HepG2 (cell line): ENCODE measurements around the gene GLT1D1. TPM values are rescaled to one million over a fixed set of nuclear protein-coding genes. Genes with fewer than 3 reads are reported as not detected.

Experiments used
- EED ChIP-seq: sonication (generic); formaldehyde crosslinking; IDR thresholded peaks from 2 replicates; pipeline ENCODE4 v1.5.0; 2020; ENCODE audit warnings: mild to moderate bottlenecking, missing genetic modification reagents
- FLYWCH1 ChIP-seq: sonication (generic); formaldehyde crosslinking; IDR thresholded peaks from 2 replicates; pipeline ENCODE4 v1.8.1; 2023; ENCODE audit warnings: mild to moderate bottlenecking, missing genetic modification reagents
- GATAD2A ChIP-seq: IDR thresholded peaks from 2 replicates; pipeline ENCODE4 v1.6.1; 2016
- KAT8 ChIP-seq: IDR thresholded peaks from 2 replicates; pipeline ENCODE4 v1.6.1; 2016; ENCODE audit warnings: missing genetic modification reagents, missing compliant biosample characterization
- KLF12 ChIP-seq: sonication (generic); formaldehyde crosslinking; IDR thresholded peaks from 2 replicates; pipeline ENCODE4 v1.4.0; 2020; ENCODE audit warnings: missing genetic modification reagents, borderline replicate concordance
- MEF2D ChIP-seq: sonication (generic); formaldehyde crosslinking; IDR thresholded peaks from 2 replicates; pipeline ENCODE4 v1.5.1; 2020; ENCODE audit warnings: mild to moderate bottlenecking, missing genetic modification reagents
- MZF1 ChIP-seq: sonication (generic); formaldehyde crosslinking; IDR thresholded peaks from 2 replicates; pipeline ENCODE4 v1.8.1; 2023; ENCODE audit warnings: mild to moderate bottlenecking, missing genetic modification reagents, borderline replicate concordance
- ZC3H4 ChIP-seq: sonication (generic); formaldehyde crosslinking; IDR thresholded peaks from 2 replicates; pipeline ENCODE4 v1.4.0; 2020; ENCODE audit warnings: missing genetic modification reagents, borderline replicate concordance
- ZFAT ChIP-seq: sonication (generic); formaldehyde crosslinking; conservative IDR thresholded peaks from 2 replicates; pipeline ENCODE4 v1.8.1; 2023; ENCODE audit warnings: missing genetic modification reagents, inconsistent platforms
- ZMYM2 ChIP-seq: sonication (generic); formaldehyde crosslinking; IDR thresholded peaks from 2 replicates; pipeline ENCODE4 v1.8.0; 2022; ENCODE audit warnings: mild to moderate bottlenecking, missing genetic modification reagents
- ZMYM4 ChIP-seq: sonication (generic); formaldehyde crosslinking; IDR thresholded peaks from 2 replicates; pipeline ENCODE4 v1.8.1; 2023; ENCODE audit warnings: mild to moderate bottlenecking, missing genetic modification reagents
- ZNF263 ChIP-seq: sonication (generic); formaldehyde crosslinking; IDR thresholded peaks from 2 replicates; pipeline ENCODE4 v1.4.0; 2020; ENCODE audit warnings: missing genetic modification reagents
- ZNF577 ChIP-seq: sonication (generic); formaldehyde crosslinking; IDR thresholded peaks from 2 replicates; pipeline ENCODE4 v1.4.0; 2020; ENCODE audit warnings: mild to moderate bottlenecking, low read depth, missing genetic modification reagents, borderline replicate concordance
- ZNF605 ChIP-seq: sonication (generic); formaldehyde crosslinking; IDR thresholded peaks from 2 replicates; pipeline ENCODE4 v1.8.0; 2022; ENCODE audit warnings: mild to moderate bottlenecking, missing genetic modification reagents
- ZNF772 ChIP-seq: sonication (generic); formaldehyde crosslinking; IDR thresholded peaks from 2 replicates; pipeline ENCODE4 v1.5.0; 2020; ENCODE audit warnings: mild to moderate bottlenecking, missing genetic modification reagents
- polyA plus RNA-seq, 8 experiments: library from polyadenylated mRNA; depleted of rRNA in 3 of 8; stranded (reverse) in 7 of 8; unstranded in 1 of 8; fragments of >200 nt; fragmentation: Illumina TruSeq in 4 of 8; extraction: Trizol in 4 of 8; gene quantifications; 2 replicates each; pipeline versions ENCODE4 v1.2.1 to v1.2.3, GENCODE V29; 2011 to 2016; ENCODE audit warnings: low read depth in 4 of 8, missing spikeins in 1 of 8, mixed read lengths in 1 of 8; ENCODE audit not compliant: insufficient read depth in 1 of 8
- total RNA-seq, 5 experiments: library from RNA; depleted of rRNA; stranded (reverse); fragments of >200 nt; fragmentation: Illumina TruSeq; extraction: Trizol; gene quantifications; 2 replicates each; pipeline ENCODE4 v1.2.3, GENCODE V29; 2016; ENCODE audit warnings: low read depth in 1 of 5
- TF ChIP-seq, protein P1 (sequence below): sonication (generic); formaldehyde crosslinking; IDR thresholded peaks from 2 replicates; pipeline ENCODE4 v1.4.0; 2020; ENCODE audit warnings: mild to moderate bottlenecking, missing genetic modification reagents
- TF ChIP-seq, protein P2 (sequence below): IDR thresholded peaks from 2 replicates; pipeline ENCODE4 v1.6.1; 2016; ENCODE audit warnings: low read depth
- TF ChIP-seq, protein P3 (sequence below): sonication (generic); formaldehyde crosslinking; IDR thresholded peaks from 2 replicates; pipeline ENCODE4 v1.4.0; 2020; ENCODE audit warnings: missing genetic modification reagents
- TF ChIP-seq, protein P4 (sequence below): sonication (generic); formaldehyde crosslinking; IDR thresholded peaks from 2 replicates; pipeline ENCODE4 v1.9.0; 2021; ENCODE audit warnings: missing genetic modification reagents, mild to moderate bottlenecking, borderline replicate concordance

Gene GLT1D1
- total and polyA plus RNA-seq, 2 of the 13 experiments (the other 11 are each of a cell fraction or from before 2014, with no cell fraction given) = 0.09 to 0.17 TPM

DNA sequence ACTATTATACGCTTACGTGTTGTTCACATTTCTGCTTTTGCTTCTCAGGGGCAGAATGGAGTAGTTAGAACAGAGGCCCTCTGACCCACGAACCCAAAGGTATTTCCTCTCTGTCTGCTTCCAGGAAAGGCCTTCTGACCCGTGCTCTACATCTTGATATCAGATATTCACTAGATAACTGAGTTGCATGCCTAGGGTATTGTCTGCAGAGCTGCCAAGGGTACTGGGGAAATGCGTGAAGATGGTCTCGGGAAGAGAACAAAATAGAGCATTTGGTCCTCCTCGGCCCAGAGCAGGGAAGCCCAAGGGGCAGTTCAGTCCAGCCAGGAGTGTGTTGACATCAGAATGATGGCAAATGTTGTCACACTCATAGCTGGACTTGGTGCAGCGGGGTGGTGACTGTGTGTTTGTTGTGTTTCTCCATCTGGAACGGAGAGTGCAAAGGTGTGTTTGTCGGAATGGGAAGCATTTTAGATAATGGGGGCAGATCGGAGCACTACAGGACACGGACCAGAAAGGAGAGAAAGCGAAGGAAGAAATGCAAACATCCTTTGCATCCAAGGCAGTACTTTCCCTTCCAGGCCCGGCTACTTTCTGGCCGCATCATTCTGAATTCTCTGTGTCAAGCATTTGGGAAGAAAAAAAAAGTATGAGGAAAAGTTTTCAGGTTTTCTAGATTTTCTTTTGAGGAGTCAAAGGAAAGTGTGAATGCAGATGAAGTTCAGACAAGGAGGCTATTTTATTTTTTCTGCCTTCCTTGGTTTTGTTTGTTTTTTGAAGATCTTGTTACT, 8.1 kb downstream of the GLT1D1 start (continued):
- TF ChIP-seq, protein P1, sequence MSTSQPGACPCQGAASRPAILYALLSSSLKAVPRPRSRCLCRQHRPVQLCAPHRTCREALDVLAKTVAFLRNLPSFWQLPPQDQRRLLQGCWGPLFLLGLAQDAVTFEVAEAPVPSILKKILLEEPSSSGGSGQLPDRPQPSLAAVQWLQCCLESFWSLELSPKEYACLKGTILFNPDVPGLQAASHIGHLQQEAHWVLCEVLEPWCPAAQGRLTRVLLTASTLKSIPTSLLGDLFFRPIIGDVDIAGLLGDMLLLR (CRISPR knock-in tag) = peak; percentile 26; the same call in 1 of the 2 replicates
- TF ChIP-seq, protein P2, sequence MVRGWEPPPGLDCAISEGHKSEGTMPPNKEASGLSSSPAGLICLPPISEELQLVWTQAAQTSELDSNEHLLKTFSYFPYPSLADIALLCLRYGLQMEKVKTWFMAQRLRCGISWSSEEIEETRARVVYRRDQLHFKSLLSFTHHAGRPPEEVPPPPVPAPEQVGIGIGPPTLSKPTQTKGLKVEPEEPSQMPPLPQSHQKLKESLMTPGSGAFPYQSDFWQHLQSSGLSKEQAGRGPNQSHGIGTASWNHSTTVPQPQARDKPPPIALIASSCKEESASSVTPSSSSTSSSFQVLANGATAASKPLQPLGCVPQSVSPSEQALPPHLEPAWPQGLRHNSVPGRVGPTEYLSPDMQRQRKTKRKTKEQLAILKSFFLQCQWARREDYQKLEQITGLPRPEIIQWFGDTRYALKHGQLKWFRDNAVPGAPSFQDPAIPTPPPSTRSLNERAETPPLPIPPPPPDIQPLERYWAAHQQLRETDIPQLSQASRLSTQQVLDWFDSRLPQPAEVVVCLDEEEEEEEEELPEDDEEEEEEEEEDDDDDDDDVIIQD (CRISPR knock-in tag) = 0 out of 2 replicates have a peak, but pooled peaks have one; percentile 10
- TF ChIP-seq EED (CRISPR knock-in tag) (no peak), ZMYM2 (CRISPR knock-in tag) (peak; percentile 77), ZNF605 (CRISPR knock-in tag) (peak; percentile 67), MZF1 (no peak), ZNF577 (CRISPR knock-in tag) (no peak), KAT8 (CRISPR knock-in tag) (peak; percentile 46; the same call in 1 of the 2 replicates), ZC3H4 (CRISPR knock-in tag) (no peak), ZNF263 (CRISPR knock-in tag) (no peak), GATAD2A (peak; percentile 82), ZMYM4 (peak; percentile 75), ZNF772 (CRISPR knock-in tag) (no peak), FLYWCH1 (CRISPR knock-in tag) (no peak), KLF12 (CRISPR knock-in tag) (no peak), ZFAT (CRISPR knock-in tag) (peak; percentile 92), MEF2D (CRISPR knock-in tag) (peak; percentile 64; the same call in 1 of the 2 replicates)
- TF ChIP-seq, protein P3, sequence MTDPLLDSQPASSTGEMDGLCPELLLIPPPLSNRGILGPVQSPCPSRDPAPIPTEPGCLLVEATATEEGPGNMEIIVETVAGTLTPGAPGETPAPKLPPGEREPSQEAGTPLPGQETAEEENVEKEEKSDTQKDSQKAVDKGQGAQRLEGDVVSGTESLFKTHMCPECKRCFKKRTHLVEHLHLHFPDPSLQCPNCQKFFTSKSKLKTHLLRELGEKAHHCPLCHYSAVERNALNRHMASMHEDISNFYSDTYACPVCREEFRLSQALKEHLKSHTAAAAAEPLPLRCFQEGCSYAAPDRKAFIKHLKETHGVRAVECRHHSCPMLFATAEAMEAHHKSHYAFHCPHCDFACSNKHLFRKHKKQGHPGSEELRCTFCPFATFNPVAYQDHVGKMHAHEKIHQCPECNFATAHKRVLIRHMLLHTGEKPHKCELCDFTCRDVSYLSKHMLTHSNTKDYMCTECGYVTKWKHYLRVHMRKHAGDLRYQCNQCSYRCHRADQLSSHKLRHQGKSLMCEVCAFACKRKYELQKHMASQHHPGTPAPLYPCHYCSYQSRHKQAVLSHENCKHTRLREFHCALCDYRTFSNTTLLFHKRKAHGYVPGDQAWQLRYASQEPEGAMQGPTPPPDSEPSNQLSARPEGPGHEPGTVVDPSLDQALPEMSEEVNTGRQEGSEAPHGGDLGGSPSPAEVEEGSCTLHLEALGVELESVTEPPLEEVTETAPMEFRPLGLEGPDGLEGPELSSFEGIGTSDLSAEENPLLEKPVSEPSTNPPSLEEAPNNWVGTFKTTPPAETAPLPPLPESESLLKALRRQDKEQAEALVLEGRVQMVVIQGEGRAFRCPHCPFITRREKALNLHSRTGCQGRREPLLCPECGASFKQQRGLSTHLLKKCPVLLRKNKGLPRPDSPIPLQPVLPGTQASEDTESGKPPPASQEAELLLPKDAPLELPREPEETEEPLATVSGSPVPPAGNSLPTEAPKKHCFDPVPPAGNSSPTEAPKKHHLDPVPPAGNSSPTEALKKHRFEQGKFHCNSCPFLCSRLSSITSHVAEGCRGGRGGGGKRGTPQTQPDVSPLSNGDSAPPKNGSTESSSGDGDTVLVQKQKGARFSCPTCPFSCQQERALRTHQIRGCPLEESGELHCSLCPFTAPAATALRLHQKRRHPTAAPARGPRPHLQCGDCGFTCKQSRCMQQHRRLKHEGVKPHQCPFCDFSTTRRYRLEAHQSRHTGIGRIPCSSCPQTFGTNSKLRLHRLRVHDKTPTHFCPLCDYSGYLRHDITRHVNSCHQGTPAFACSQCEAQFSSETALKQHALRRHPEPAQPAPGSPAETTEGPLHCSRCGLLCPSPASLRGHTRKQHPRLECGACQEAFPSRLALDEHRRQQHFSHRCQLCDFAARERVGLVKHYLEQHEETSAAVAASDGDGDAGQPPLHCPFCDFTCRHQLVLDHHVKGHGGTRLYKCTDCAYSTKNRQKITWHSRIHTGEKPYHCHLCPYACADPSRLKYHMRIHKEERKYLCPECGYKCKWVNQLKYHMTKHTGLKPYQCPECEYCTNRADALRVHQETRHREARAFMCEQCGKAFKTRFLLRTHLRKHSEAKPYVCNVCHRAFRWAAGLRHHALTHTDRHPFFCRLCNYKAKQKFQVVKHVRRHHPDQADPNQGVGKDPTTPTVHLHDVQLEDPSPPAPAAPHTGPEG = no peak
- TF ChIP-seq, protein P4, sequence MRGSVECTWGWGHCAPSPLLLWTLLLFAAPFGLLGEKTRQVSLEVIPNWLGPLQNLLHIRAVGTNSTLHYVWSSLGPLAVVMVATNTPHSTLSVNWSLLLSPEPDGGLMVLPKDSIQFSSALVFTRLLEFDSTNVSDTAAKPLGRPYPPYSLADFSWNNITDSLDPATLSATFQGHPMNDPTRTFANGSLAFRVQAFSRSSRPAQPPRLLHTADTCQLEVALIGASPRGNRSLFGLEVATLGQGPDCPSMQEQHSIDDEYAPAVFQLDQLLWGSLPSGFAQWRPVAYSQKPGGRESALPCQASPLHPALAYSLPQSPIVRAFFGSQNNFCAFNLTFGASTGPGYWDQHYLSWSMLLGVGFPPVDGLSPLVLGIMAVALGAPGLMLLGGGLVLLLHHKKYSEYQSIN = no peak
